HG02798 (cell line): ENCODE results near the gene TMIGD2.

ENCODE experiments used
- ATAC-seq: cut with Tn5 transposase; IDR thresholded peaks from one replicate; pipeline ENCODE4 v1.9.1; 2021; ENCODE audit warnings: mild to moderate bottlenecking; ENCODE audit not compliant: unreplicated experiment, poor library complexity

The TMIGD2 gene

GRCh38 chr19:4327252-4327876 is 25.2 kb upstream of the TMIGD2 start:
- ATAC-seq = no peak

- ATAC-seq = no peak
Observed at GRCh38 chr19:4326837-4327251, 24.7 kb upstream of the TMIGD2 start.

- no peak for ATAC-seq
Observed at GRCh38 chr19:4326215-4326836, 24.1 kb upstream of the TMIGD2 start.

- ATAC-seq = no peak
Observed at GRCh38 chr19:4324228-4324627, 22.0 kb upstream of the TMIGD2 start.

GRCh38 chr19:4323692-4324091 is 21.5 kb upstream of the TMIGD2 start:
- ATAC-seq = no peak

GRCh38 chr19:4322942-4323665 is 20.9 kb upstream of the TMIGD2 start:
- ATAC-seq = no peak

GRCh38 chr19:4320419-4320818 is 18.2 kb upstream of the TMIGD2 start:
- no peak for ATAC-seq

- ATAC-seq = no peak
Observed at GRCh38 chr19:4319067-4319718, 17.0 kb upstream of the TMIGD2 start.

- no peak for ATAC-seq
Observed at GRCh38 chr19:4318460-4318859, 16.3 kb upstream of the TMIGD2 start.

GRCh38 chr19:4316956-4317355 is 14.8 kb upstream of the TMIGD2 start:
- ATAC-seq = no peak

GRCh38 chr19:4313847-4314490 is 11.8 kb upstream of the TMIGD2 start:
- ATAC-seq = no peak

GRCh38 chr19:4310247-4311121 is 8.3 kb upstream of the TMIGD2 start:
- no peak for ATAC-seq

- no peak for ATAC-seq
Observed at GRCh38 chr19:4305659-4306058, 3.5 kb upstream of the TMIGD2 start.

GRCh38 chr19:4305257-4305612 is 3.0 kb upstream of the TMIGD2 start:
- ATAC-seq = no peak

- ATAC-seq = no peak
Observed at GRCh38 chr19:4304538-4305256, 2.5 kb upstream of the TMIGD2 start, which contains the start of gene FSD1. TSS of gene FSD1 (plus strand) at chr19:4304598. CDS start at chr19:4304747, 149 bp downstream.

- ATAC-seq = no peak
Observed at GRCh38 chr19:4303819-4304537, 1.8 kb upstream of the TMIGD2 start.

GRCh38 chr19:4301590-4302242 is 473 bp downstream of the TMIGD2 start:
- ATAC-seq = no peak

- ATAC-seq = no peak
Observed at GRCh38 chr19:4300589-4300988, 1.6 kb downstream of the TMIGD2 start.
